AG09319 (cell line): Measurements from ENCODE around the gene CASZ1.

Source experiments
- DNase-seq: peaks from one replicate; pipeline ENCODE4 v3.0.0-alpha.2; 2010; ENCODE audit warnings: low read depth; ENCODE audit errors: extremely low read depth
- TF ChIP-seq, protein P1 (sequence below): IDR thresholded peaks from 2 replicates; pipeline ENCODE4 v1.5.1; 2011; ENCODE audit warnings: low read depth, mild to moderate bottlenecking, inconsistent platforms, low read length, moderate library complexity

The CASZ1 gene

DNA sequence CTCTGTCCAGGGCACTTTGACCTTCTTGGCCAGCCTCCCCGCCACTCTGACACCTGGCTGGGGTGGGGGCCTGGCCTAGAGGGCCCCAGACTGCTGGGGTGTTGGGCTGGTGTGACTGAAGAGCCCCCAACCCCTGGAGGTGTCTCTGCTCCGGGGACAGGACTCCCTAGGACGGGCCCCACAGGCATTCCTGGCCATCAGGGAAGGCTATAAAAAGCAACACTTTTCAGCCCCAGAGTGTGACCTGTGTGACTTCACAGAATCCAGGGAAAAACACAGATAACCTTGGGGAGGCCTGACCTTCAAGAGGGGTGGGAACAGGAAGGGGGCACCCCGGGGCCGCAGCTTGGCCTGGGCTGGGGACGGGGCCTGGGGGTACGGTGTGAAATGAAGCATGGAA, 24.0 kb upstream of the CASZ1 start:
- TF ChIP-seq, protein P1, sequence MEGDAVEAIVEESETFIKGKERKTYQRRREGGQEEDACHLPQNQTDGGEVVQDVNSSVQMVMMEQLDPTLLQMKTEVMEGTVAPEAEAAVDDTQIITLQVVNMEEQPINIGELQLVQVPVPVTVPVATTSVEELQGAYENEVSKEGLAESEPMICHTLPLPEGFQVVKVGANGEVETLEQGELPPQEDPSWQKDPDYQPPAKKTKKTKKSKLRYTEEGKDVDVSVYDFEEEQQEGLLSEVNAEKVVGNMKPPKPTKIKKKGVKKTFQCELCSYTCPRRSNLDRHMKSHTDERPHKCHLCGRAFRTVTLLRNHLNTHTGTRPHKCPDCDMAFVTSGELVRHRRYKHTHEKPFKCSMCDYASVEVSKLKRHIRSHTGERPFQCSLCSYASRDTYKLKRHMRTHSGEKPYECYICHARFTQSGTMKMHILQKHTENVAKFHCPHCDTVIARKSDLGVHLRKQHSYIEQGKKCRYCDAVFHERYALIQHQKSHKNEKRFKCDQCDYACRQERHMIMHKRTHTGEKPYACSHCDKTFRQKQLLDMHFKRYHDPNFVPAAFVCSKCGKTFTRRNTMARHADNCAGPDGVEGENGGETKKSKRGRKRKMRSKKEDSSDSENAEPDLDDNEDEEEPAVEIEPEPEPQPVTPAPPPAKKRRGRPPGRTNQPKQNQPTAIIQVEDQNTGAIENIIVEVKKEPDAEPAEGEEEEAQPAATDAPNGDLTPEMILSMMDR, result no peak
- no peak for DNase-seq

GRCh38 chr1:10819198-10819901, 22.9 kb upstream of the CASZ1 start:
- TF ChIP-seq, protein P1, result no peak
- no peak for DNase-seq

- TF ChIP-seq, protein P1, result no peak
- DNase-seq, result no peak
These were observed 22.1 kb upstream of the CASZ1 start for GRCh38 chr1:10818262-10819197.

DNA sequence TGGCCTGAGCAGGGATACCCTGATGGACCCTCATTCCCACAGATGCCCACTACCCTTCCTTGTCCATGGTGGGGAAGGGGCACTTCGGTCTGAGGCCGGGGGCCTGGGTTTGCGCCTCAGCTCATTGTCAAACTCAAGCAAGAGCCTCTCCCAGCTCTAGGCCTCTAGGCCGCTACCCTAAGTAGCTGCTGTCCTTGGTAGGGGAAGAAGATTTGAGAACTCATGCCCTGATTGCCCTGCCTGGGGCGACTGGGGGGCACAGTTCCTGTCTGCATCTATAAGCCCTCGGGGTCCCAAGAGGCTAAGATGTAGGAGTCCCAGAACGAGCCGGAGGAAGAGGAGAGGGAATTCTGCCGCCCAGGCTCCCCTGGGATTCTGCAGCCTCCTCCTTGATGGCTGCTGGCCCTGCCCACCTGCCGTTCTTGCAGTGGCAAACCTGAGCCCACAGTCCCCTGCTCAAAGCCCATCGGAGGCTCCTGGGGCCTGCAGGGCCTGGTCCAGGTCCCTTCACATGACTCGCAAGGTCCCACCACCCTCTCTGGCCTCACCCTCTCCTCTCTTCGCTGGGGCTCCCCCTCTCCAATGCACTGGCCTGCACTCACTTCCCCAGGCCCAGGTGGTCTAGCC, 20.4 kb upstream of the CASZ1 start:
- no peak for DNase-seq
- TF ChIP-seq, protein P1, result no peak

DNA sequence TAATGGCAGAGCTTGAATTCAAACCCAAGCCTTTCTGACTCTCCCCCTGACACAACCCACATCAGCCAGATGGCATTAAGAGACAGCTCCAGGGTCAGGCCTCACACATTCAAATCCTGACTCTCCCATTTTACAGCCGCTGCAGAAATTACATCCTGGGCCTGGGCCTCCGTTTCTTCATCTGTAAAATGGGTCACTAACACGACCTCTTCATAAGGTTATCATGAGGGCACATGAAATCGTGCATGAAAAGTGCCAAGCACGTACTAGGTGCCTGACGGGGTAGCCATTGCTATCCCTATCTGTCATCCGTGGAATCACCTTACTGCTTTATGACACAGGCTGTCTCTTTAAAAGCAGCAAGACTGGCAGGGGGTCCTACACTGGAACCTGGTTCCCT, 19.8 kb upstream of the CASZ1 start:
- no peak for DNase-seq
- TF ChIP-seq, protein P1, result no peak

DNA sequence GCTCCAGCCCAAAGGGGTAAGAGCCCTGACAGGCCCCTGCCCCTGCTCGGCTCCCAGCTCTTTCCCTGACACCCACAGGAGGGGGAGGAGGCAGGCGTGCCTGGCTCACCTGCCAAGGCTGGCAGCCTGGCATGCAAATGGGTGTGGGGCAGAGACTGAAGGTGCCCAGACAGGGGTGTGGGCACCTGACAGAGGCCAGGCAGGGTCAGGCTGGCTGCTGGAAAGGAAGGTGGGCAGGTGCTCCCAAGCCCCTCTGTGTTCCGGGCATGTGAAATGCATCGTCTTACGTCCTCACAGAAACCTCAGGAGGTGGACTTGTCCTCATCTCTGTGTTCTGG, 19.4 kb upstream of the CASZ1 start:
- no peak for DNase-seq
- TF ChIP-seq, protein P1, result no peak
